GM10266 (cell line): Measurements from ENCODE around the gene AANAT.

ENCODE experiments used
- DNase-seq: peaks from one replicate; pipeline ENCODE4 v3.0.0; 2012; ENCODE audit errors: extremely low spot score
- CTCF ChIP-seq: IDR thresholded peaks from 2 replicates; pipeline ENCODE4 v1.5.1; 2012; ENCODE audit warnings: mild to moderate bottlenecking, low read depth; ENCODE audit not compliant: control insufficient read depth, insufficient read depth; ENCODE audit errors: missing control alignments

AANAT gene

DNA sequence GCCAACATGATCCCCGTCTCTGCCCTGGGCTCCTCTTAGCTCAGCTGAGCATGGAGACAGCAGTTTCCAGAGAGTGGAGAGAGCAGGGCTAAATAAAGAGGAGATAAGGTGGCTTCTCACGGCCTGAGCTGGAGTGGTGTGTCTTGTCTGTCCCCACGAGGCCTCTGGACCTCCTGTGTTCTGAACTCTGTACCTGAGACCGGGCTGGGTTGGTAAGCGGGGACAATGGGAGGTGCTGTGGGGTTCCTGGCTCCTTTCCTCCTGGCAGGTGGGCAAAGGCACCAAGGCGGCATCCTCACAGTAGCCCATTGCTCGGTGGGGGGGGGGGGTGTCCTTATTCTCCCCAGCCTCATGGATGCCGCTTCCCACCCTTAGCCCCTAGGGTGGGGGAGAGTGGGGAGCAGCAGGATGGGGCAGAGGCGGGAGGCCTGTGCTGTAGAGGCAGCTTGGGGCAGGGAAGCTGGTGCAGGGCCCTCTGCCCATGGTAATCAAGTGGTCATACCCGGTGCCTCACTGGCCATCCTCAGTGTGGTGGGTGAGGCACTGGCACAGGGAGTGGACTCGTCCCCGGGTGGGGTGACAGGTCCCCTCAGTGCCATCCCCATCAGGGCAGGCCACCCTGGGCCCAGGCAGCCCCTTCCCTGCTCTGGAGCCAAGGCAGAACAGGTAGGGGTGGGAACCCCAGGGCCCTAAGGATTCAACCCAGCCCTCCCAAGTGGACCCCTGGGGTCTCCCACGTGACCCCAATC is 2.8 kb downstream of the AANAT start:
- no peak for DNase-seq
- TF ChIP-seq CTCF = no peak

- TF ChIP-seq CTCF = no peak
- no peak for DNase-seq
Measured at GRCh38 chr17:76471498-76472257, 4.3 kb downstream of the AANAT start.

DNA sequence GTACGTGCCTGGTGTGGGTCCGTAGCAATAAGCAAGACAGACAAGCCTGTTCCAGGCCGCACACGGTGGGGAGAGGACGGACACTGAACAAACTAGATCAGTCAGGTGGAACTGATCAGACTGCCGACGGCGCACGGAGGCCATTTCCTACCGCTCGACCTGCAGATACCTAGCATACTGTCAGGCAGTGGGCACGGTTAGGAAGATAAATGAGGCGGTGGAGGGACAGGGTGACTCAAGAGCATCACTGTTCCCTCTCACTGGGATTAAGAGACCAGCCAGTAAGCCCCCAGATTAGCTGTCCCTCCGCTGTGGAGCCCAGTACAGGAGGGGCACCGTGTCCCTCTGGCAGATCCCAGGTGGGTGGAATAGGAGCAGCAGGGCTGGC is 4.8 kb downstream of the AANAT start:
- no peak for TF ChIP-seq CTCF
- DNase-seq = no peak

- no peak for TF ChIP-seq CTCF
- DNase-seq = no peak
Measured at GRCh38 chr17:76472726-76473125, 5.3 kb downstream of the AANAT start.

- TF ChIP-seq CTCF = peak; percentile 16
Measured at GRCh38 chr17:76473541-76473985, 6.2 kb downstream of the AANAT start.

GRCh38 chr17:76474238-76474637 is 6.8 kb downstream of the AANAT start:
- DNase-seq = no peak
- TF ChIP-seq CTCF = no peak

More at GRCh38 chr17:76473541-76473985, 6.2 kb downstream of the AANAT start:
- no peak for DNase-seq

- no peak for TF ChIP-seq CTCF
- DNase-seq = no peak
Measured at GRCh38 chr17:76474894-76475293, 7.5 kb downstream of the AANAT start.
